Measurements from ENCODE around the gene RABL6.
"Not testable (repeated sequence)": the region's sequence is repeated elsewhere in the genome, so short reads cannot be mapped to it uniquely, and the experiment has no call there.

The RABL6 gene

GRCh38 chr9:136777359-136777758 lies 30.4 kb upstream of the RABL6 start:
- no peak for DNase-seq

- no peak for DNase-seq
Measured at GRCh38 chr9:136779808-136780207, 27.9 kb upstream of the RABL6 start.

GRCh38 chr9:136782452-136782851 lies 25.3 kb upstream of the RABL6 start:
- no peak for DNase-seq

GRCh38 chr9:136784249-136784996 lies 23.3 kb upstream of the RABL6 start:
- peak; percentile 46 for DNase-seq

- DNase-seq = peak; percentile 60
Measured at GRCh38 chr9:136784997-136785361, 22.8 kb upstream of the RABL6 start.

GRCh38 chr9:136785565-136786355 lies 22.0 kb upstream of the RABL6 start:
- not testable (repeated sequence) for DNase-seq

GRCh38 chr9:136786451-136786850 lies 21.3 kb upstream of the RABL6 start:
- DNase-seq = no peak

- DNase-seq = not testable (repeated sequence)
Measured at GRCh38 chr9:136786983-136787382, 20.8 kb upstream of the RABL6 start.

- peak; percentile 82 for DNase-seq
Measured at GRCh38 chr9:136787690-136788400, 19.9 kb upstream of the RABL6 start.

GRCh38 chr9:136788644-136789522 lies 18.9 kb upstream of the RABL6 start:
- not testable (repeated sequence) for DNase-seq

- no peak for DNase-seq
Measured at GRCh38 chr9:136789523-136789937, 18.2 kb upstream of the RABL6 start.

GRCh38 chr9:136790640-136791515 lies 16.9 kb upstream of the RABL6 start, which contains the start of gene TMEM141:
TMEM141 (plus strand) TSS chr9:136791344; CDS start chr9:136791371, 27 bp downstream.
- peak; percentile 99 for DNase-seq

- peak; percentile 79 for DNase-seq
Measured at GRCh38 chr9:136791516-136792276, 16.1 kb upstream of the RABL6 start.

- no peak for DNase-seq
Measured at GRCh38 chr9:136792321-136793085, 15.2 kb upstream of the RABL6 start.

- no peak for DNase-seq
Measured at GRCh38 chr9:136793086-136793946, 14.4 kb upstream of the RABL6 start.

- DNase-seq = no peak
Measured at GRCh38 chr9:136794281-136794999, 13.3 kb upstream of the RABL6 start.

- DNase-seq = no peak
Measured at GRCh38 chr9:136795000-136795348, 12.8 kb upstream of the RABL6 start.

GRCh38 chr9:136796238-136796774 lies 11.4 kb upstream of the RABL6 start, which contains the start of gene CCDC183:
CCDC183 (plus strand) TSS chr9:136796338; CDS start chr9:136796398, 60 bp downstream.
- no peak for DNase-seq
